Left cardiac atrium (tissue), 4 donors: Measurements from ENCODE around the gene KRTCAP2. TPM values are rescaled to one million over a fixed set of nuclear protein-coding genes. Genes with fewer than 3 reads are reported as not detected.

Experiments used
- ATAC-seq, 2 donors: fragments of 200-7000 bp; cut with Tn5 transposase; one replicate each; pipeline ENCODE4 v1.9.1; 2020; ENCODE audit warnings: mild to moderate bottlenecking in 2 of 2, moderate library complexity in 2 of 2
- DNase-seq: peaks from one replicate; pipeline ENCODE4 v3.0.0-alpha.2; 2020
- intact Hi-C, 2 donors: fragments of 100-400 bp; cut with DNase I; formaldehyde crosslinking; loops; one replicate each; pipeline versions ENCODE4 v1.14.1 to v1.15.1; 2022 to 2023
- total RNA-seq, 2 donors: library from RNA; stranded (reverse); fragmentation: NEBNext Ultra II Directional; extraction: Animal tissue kit (Norgen Biotek cat#: 25700); gene quantifications; one replicate each; pipeline ENCODE4 v1.2.1, GENCODE V29; 2021
- donor health status: DM: no; HTN: yes; CAD: no.
- donor health status: DM: no; HTN: yes; CAD: no; lungs with severe emphysema.
- donor health status: DM: yes; HTN: yes; CAD: no.
- donor health status: Dilated cardiomyopathy.

The KRTCAP2 gene
- total RNA-seq, 2 donors from 2014 or later, result 143 to 156 TPM

- intact Hi-C loops, result loop anchor here in 1 of 2 donors (5.0 kb wide), 1 partner anchor 35 kb away; no protein-coding TSS in a partner anchor
- peak; percentile 82 for DNase-seq
- ATAC-seq, result peak; percentile 74 to 75
Observed at GRCh38 chr1:155127105-155127966, 45.8 kb downstream of the KRTCAP2 start, which contains the start of gene EFNA1. TSS of gene EFNA1 (plus strand) at chr1:155127876. CDS start at chr1:155127978, 102 bp downstream.

- ATAC-seq (peak; percentile 2 to 7), DNase-seq (peak; percentile 46)
- intact Hi-C loops, result loop anchor here in 1 of 2 donors (5.0 kb wide), 1 partner anchor 34 kb away; no protein-coding TSS in a partner anchor
Observed at GRCh38 chr1:155126556-155127104, 46.5 kb downstream of the KRTCAP2 start.

GRCh38 chr1:155125946-155126555, 47.1 kb downstream of the KRTCAP2 start:
- intact Hi-C loops, result loop anchor here in 1 of 2 donors (5.0 kb wide), 1 partner anchor 34 kb away; no protein-coding TSS in a partner anchor
- peak; percentile 38 to 45 for ATAC-seq
- DNase-seq, result peak; percentile 79

- ATAC-seq, result no peak
- no peak for DNase-seq
- intact Hi-C loops, result loop anchor here in 1 of 2 donors (5.0 kb wide), 1 partner anchor 33 kb away; no protein-coding TSS in a partner anchor
Observed at GRCh38 chr1:155125511-155125945, 47.6 kb downstream of the KRTCAP2 start.

GRCh38 chr1:155124503-155125463, 48.3 kb downstream of the KRTCAP2 start:
- intact Hi-C loops, result loop anchor here in 1 of 2 donors (5.0 kb wide), 1 partner anchor 32 kb away; no protein-coding TSS in a partner anchor
- ATAC-seq (no peak), DNase-seq (no peak)

- no peak for ATAC-seq
- intact Hi-C loops, result no loop called here
Observed at GRCh38 chr1:155123801-155124200, 49.3 kb downstream of the KRTCAP2 start.

GRCh38 chr1:155122308-155122707, 50.8 kb downstream of the KRTCAP2 start:
- intact Hi-C loops, result no loop called here
- no peak for ATAC-seq
- no peak for DNase-seq

More at GRCh38 chr1:155123801-155124200, 49.3 kb downstream of the KRTCAP2 start:
- no peak for DNase-seq

GRCh38 chr1:155121249-155121648, 51.9 kb downstream of the KRTCAP2 start:
- intact Hi-C loops, result no loop called here
- ATAC-seq, result no peak
- no peak for DNase-seq

- ATAC-seq, result no peak
Observed at GRCh38 chr1:155120253-155120652, 52.9 kb downstream of the KRTCAP2 start.

More at GRCh38 chr1:155120253-155120652, 52.9 kb downstream of the KRTCAP2 start:
- intact Hi-C loops, result no loop called here
- no peak for DNase-seq

Other genes with a start within 250 kb of the KRTCAP2 start
- 10 to 100 TPM; 55.9 to 63.7 TPM for gene PMVK, start 236.6 kb downstream of the KRTCAP2 start, total RNA-seq
- 10 to 100 TPM; 58.8 to 69.7 TPM for gene PBXIP1, start 217.2 kb downstream of the KRTCAP2 start, total RNA-seq
- 10 to 100 TPM; 15.3 to 15.8 TPM for gene PYGO2, start 211.5 kb downstream of the KRTCAP2 start, total RNA-seq
- gene SHC1, start 202.6 kb downstream of the KRTCAP2 start, total RNA-seq, result 100 to 1,000 TPM in 1 of 2 donors, 10 to 100 TPM in 1; 88.7 to 102 TPM
- gene CKS1B, start 198.6 kb downstream of the KRTCAP2 start, total RNA-seq, result 10 to 100 TPM; 26.9 to 33.8 TPM
- gene FLAD1, start 190.0 kb downstream of the KRTCAP2 start, total RNA-seq, result 10 to 100 TPM; 25.9 to 30.8 TPM
- gene LENEP, start 179.7 kb downstream of the KRTCAP2 start, total RNA-seq, result not detected
- 10 to 100 TPM; 49.6 to 52.6 TPM for gene ZBTB7B, start 170.5 kb downstream of the KRTCAP2 start, total RNA-seq
- gene DCST2, start 139.5 kb downstream of the KRTCAP2 start, total RNA-seq, result under 1 TPM in 1 of 2 donors, not detected in 1; 0.59 TPM
- gene DCST1, start 139.5 kb downstream of the KRTCAP2 start, total RNA-seq, result not detected
- 100 to 1,000 TPM; 108 to 142 TPM for gene ADAM15, start 122.0 kb downstream of the KRTCAP2 start, total RNA-seq
- gene EFNA4, start 109.6 kb downstream of the KRTCAP2 start, total RNA-seq, result 1 to 10 TPM; 2.5 to 2.7 TPM
- 1 to 10 TPM; 1.1 to 1.4 TPM for gene EFNA3, start 94.5 kb downstream of the KRTCAP2 start, total RNA-seq
- 10 to 100 TPM; 33.3 to 39.1 TPM for gene EFNA1, start 45.4 kb downstream of the KRTCAP2 start, total RNA-seq
- gene SLC50A1, start 37.5 kb downstream of the KRTCAP2 start, total RNA-seq, result 10 to 100 TPM; 12.2 to 13.0 TPM
- gene DPM3, start 32.8 kb downstream of the KRTCAP2 start, total RNA-seq, result 10 to 100 TPM; 65.8 to 78.6 TPM
- under 1 TPM; 0.15 to 0.21 TPM for gene TRIM46, start 545 bp upstream of the KRTCAP2 start, total RNA-seq
- gene THBS3, start 34.6 kb upstream of the KRTCAP2 start, total RNA-seq, result 10 to 100 TPM; 17.9 to 18.6 TPM
- 10 to 100 TPM; 19.7 to 25.5 TPM for gene MTX1, start 35.4 kb upstream of the KRTCAP2 start, total RNA-seq
- 10 to 100 TPM; 16.1 to 18.7 TPM for gene ENTREP3, start 82.2 kb upstream of the KRTCAP2 start, total RNA-seq
- gene SCAMP3, start 89.1 kb upstream of the KRTCAP2 start, total RNA-seq, result 10 to 100 TPM; 53.6 to 66.4 TPM
- 10 to 100 TPM; 19.7 to 23.8 TPM for gene CLK2, start 100.2 kb upstream of the KRTCAP2 start, total RNA-seq
- 1 to 10 TPM in 1 of 2 donors, under 1 TPM in 1; 0.76 to 1.6 TPM for gene HCN3, start 104.2 kb upstream of the KRTCAP2 start, total RNA-seq
- gene PKLR, start 128.1 kb upstream of the KRTCAP2 start, total RNA-seq, result not detected
- gene FDPS, start 135.6 kb upstream of the KRTCAP2 start, total RNA-seq, result 100 to 1,000 TPM in 1 of 2 donors, 10 to 100 TPM in 1; 92.9 to 128 TPM
- gene RUSC1, start 147.6 kb upstream of the KRTCAP2 start, total RNA-seq, result 10 to 100 TPM; 18.7 to 25.3 TPM